ENCODE results near the gene TRDN. TPM values are rescaled to one million over a fixed set of nuclear protein-coding genes. Genes with fewer than 3 reads are reported as not detected.

Gene TRDN
- total RNA-seq, 2 donors from 2014 or later = not detected

GRCh38 chr6:123352705-123353104 lies 284.0 kb downstream of the TRDN start:
- no peaks in the 10 kb centered on the region for H3K36me3 ChIP-seq (replicated peaks in 1 of 2; ENCODE audit: insufficient read depth in 1 of 2, low read depth in 2 of 2)
- 34 to 46% methylated on average over 3 of the region's 3 CpGs for WGBS, 2 donors
- intact Hi-C loops (cut with DNase I) = no loop called here
- H3K9me3 ChIP-seq = no peaks in the 10 kb centered on the region
- TF ChIP-seq POLR2A (IDR thresholded peaks at IDR 0.05) (no peak), CTCF (IDR thresholded peaks at IDR 0.05) (no peak)
- no peak for DNase-seq
- H3K27me3 ChIP-seq = no peaks in the 10 kb centered on the region
- no peaks in the 10 kb centered on the region for H3K4me1 ChIP-seq
- no peak for ATAC-seq
- no peak overlapping the region for H3K4me3 ChIP-seq
- no peak overlapping the region for H3K27ac ChIP-seq

DNA sequence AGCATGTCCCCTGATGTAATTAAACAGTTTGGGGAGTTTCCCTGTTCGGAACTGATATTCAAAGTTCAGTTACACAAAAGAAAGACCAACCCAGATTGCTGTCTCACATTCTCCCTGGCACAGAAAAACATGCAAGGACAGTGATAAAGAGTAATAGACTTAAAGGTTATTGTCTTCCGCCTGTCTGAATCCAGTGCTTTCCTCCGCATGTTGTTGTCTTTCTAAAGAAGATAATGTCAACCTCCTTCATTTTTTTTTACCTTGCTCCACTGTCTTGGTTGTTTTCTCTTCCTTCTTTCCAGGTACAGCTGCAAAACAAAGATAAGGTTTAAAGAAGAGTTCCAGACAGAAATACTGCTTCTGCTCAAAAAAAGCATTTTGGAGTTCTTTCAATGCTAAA lies 284.5 kb downstream of the TRDN start:
- intact Hi-C loops (cut with DNase I) = no loop called here
- ATAC-seq (no peak), DNase-seq (no peak)
- no peaks in the 10 kb centered on the region for H3K4me1 ChIP-seq
- no peaks in the 10 kb centered on the region for H3K27me3 ChIP-seq
- WGBS, 2 donors = 35 to 36% methylated on average over 3 of the region's 3 CpGs
- no peaks in the 10 kb centered on the region for H3K36me3 ChIP-seq (replicated peaks in 1 of 2; ENCODE audit: insufficient read depth in 1 of 2, low read depth in 2 of 2)
- no peak overlapping the region for H3K4me3 ChIP-seq
- no peaks in the 10 kb centered on the region for H3K9me3 ChIP-seq
- no peak overlapping the region for H3K27ac ChIP-seq
- TF ChIP-seq CTCF (IDR thresholded peaks at IDR 0.05) (no peak), POLR2A (IDR thresholded peaks at IDR 0.05) (no peak)

DNA sequence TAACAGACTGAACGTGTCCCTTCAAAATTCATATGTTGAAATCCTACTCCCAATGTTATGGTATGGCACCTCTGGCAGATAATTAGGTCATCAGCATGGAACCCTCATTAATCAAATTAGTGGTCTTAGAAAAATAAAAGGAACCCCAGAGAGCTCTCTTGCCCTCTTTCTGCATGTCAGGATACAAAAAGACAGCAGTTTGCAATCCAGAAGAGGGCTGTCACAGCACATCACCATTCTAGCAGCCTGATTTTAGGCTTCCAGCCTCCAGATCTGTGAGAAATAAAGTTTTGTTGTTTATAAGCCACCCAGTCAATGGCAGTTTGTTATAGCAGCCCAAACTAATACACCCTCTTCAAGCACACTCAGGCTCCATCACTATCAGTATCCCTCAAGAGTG lies 292.9 kb downstream of the TRDN start:
- Histone ChIP-seq H3K36me3 (replicated peaks in 1 of 2; ENCODE audit: insufficient read depth in 1 of 2, low read depth in 2 of 2) (no peaks in the 10 kb centered on the region), H3K9me3 (no peaks in the 10 kb centered on the region), H3K27me3 (no peaks in the 10 kb centered on the region), H3K4me3 (no peak overlapping the region), H3K4me1 (no peaks in the 10 kb centered on the region), H3K27ac (no peak overlapping the region)
- intact Hi-C loops (cut with DNase I) = no loop called here
- DNase-seq (no peak), ATAC-seq (no peak)
- WGBS, 2 donors = 63 to 83% methylated on average over 1 of the region's 1 CpG
- no peak for TF ChIP-seq POLR2A (IDR thresholded peaks at IDR 0.05)

- Histone ChIP-seq H3K27ac (no peak overlapping the region), H3K4me3 (no peak overlapping the region), H3K9me3 (no peaks in the 10 kb centered on the region), H3K27me3 (no peaks in the 10 kb centered on the region), H3K4me1 (no peaks in the 10 kb centered on the region), H3K36me3 (replicated peaks in 1 of 2; ENCODE audit: insufficient read depth in 1 of 2, low read depth in 2 of 2) (no peaks in the 10 kb centered on the region)
- no peak for TF ChIP-seq CTCF (IDR thresholded peaks at IDR 0.05)
- no peak for TF ChIP-seq POLR2A (IDR thresholded peaks at IDR 0.05)
- intact Hi-C loops (cut with DNase I) = no loop called here
- no peak for ATAC-seq
- DNase-seq = no peak
These were observed 298.4 kb downstream of the TRDN start for GRCh38 chr6:123338394-123338793.

- H3K27ac ChIP-seq = no peak overlapping the region
- DNase-seq (no peak), ATAC-seq (no peak)
- no peaks in the 10 kb centered on the region for H3K9me3 ChIP-seq
- no peaks in the 10 kb centered on the region for H3K27me3 ChIP-seq
- intact Hi-C loops (cut with DNase I) = no loop called here
- TF ChIP-seq CTCF (IDR thresholded peaks at IDR 0.05) = no peak
- TF ChIP-seq POLR2A (IDR thresholded peaks at IDR 0.05) = no peak
- H3K4me3 ChIP-seq = no peak overlapping the region
- H3K36me3 ChIP-seq (replicated peaks in 1 of 2; ENCODE audit: insufficient read depth in 1 of 2, low read depth in 2 of 2) = no peaks in the 10 kb centered on the region
- no peaks in the 10 kb centered on the region for H3K4me1 ChIP-seq
- WGBS, 2 donors = 56% methylated on average over 3 of the region's 3 CpGs
These were observed 303.6 kb downstream of the TRDN start for GRCh38 chr6:123333000-123333756.

Measured in body of pancreas (tissue), 4 donors.